Osteoblast (primary cell): Measurements from ENCODE around the gene AQP7. TPM values are rescaled to one million over a fixed set of nuclear protein-coding genes. Genes with fewer than 3 reads are reported as not detected.
"Not testable (repeated sequence)": the region's sequence is repeated elsewhere in the genome, so short reads cannot be mapped to it uniquely, and the experiment has no call there.

Experiments used
- DNase-seq: peaks from one replicate; pipeline ENCODE4 v3.0.0; 2011; ENCODE audit warnings: low spot score, mixed read lengths; ENCODE audit not compliant: insufficient read length; ENCODE audit errors: missing footprints
- H2AFZ ChIP-seq: 2 replicates; pipeline ENCODE4 v1.6.0; 2011; ENCODE audit warnings: mild to moderate bottlenecking, low read length
- H3K27ac ChIP-seq: 2 replicates; pipeline ENCODE4 v1.5.1; 2011; ENCODE audit warnings: mild to moderate bottlenecking, low read depth, low read length, moderate library complexity
- H3K27me3 ChIP-seq: 2 replicates; pipeline ENCODE4 v1.6.0; 2012; ENCODE audit warnings: mild to moderate bottlenecking, control low read depth, inconsistent platforms, low read length, moderate library complexity; ENCODE audit not compliant: insufficient read depth
- H3K36me3 ChIP-seq: 2 replicates; pipeline ENCODE4 v1.5.1; 2011; ENCODE audit warnings: mild to moderate bottlenecking, low read length, control low read depth, moderate library complexity; ENCODE audit not compliant: insufficient read depth
- H3K4me1 ChIP-seq: 2 replicates; pipeline ENCODE4 v1.5.1; 2011; ENCODE audit warnings: mild to moderate bottlenecking, low read length, control low read depth, moderate library complexity; ENCODE audit not compliant: insufficient read depth
- H3K4me2 ChIP-seq: 2 replicates; pipeline ENCODE4 v1.6.0; 2011; ENCODE audit warnings: mild to moderate bottlenecking, low read length; ENCODE audit not compliant: insufficient read depth
- H3K4me3 ChIP-seq: fragments of 200-600 bp; sonication (generic); 3 replicates; pipeline ENCODE4 v1.5.1; 2012; ENCODE audit warnings: mild to moderate bottlenecking, low read length, inconsistent platforms; ENCODE audit not compliant: insufficient read depth
- H3K79me2 ChIP-seq: 2 replicates; pipeline ENCODE4 v1.6.0; 2012; ENCODE audit warnings: mild to moderate bottlenecking, low read length, control low read depth, inconsistent platforms; ENCODE audit not compliant: insufficient read depth
- H3K9me3 ChIP-seq: 2 replicates; pipeline ENCODE4 v1.5.1; 2011; ENCODE audit warnings: low read depth, low read length, control low read depth
- H4K20me1 ChIP-seq: 2 replicates; pipeline ENCODE4 v1.6.0; 2012; ENCODE audit warnings: mild to moderate bottlenecking, low read length, control low read depth; ENCODE audit not compliant: insufficient read depth
- total RNA-seq: library from RNA; depleted of rRNA; stranded (reverse); fragments of >200 nt; gene quantifications from 2 replicates; pipeline ENCODE4 v1.2.3, GENCODE V29; 2012
- TF ChIP-seq, protein P1 (sequence below): IDR thresholded peaks from 2 replicates; pipeline ENCODE4 v1.5.1; 2011; ENCODE audit warnings: mild to moderate bottlenecking, low read depth, low read length, moderate library complexity; ENCODE audit errors: extremely low read depth

Gene AQP7
- total RNA-seq, 1 donor = not detected

DNA sequence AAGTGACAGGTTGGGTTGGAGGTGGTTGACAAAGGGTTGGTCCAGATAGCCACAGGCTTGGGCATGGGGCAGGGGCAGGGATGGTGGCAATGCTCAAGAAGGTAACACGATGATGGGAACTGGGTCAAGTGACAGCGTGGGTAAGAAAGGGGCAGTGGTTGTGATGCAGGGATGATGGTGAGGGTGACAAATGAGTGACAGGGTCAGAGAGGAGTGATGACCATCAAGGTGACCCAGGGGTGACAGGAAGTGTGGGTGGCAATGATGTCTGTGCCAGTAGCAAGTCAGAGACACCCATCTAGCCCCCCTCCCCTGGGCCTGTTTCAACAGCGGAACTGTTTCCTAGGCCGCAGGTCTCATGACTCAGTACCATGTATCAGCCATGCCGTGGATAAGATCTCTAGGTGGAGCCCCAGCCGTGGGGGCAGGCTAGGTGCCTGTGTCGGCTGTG, 24.5 kb upstream of the AQP7 start:
- Histone ChIP-seq H3K79me2 (no peaks in the 10 kb centered on the region), H3K27me3 (no peaks in the 10 kb centered on the region), H3K27ac (no peak overlapping the region), H3K4me2 (no peak overlapping the region), H3K4me1 (peaks cover 3% of the 10 kb centered on the region), H4K20me1 (no peaks in the 10 kb centered on the region), H3K4me3 (no peak overlapping the region), H2AFZ (no peak overlapping the region), H3K36me3 (no peaks in the 10 kb centered on the region), H3K9me3 (no peaks in the 10 kb centered on the region)
- TF ChIP-seq, protein P1, sequence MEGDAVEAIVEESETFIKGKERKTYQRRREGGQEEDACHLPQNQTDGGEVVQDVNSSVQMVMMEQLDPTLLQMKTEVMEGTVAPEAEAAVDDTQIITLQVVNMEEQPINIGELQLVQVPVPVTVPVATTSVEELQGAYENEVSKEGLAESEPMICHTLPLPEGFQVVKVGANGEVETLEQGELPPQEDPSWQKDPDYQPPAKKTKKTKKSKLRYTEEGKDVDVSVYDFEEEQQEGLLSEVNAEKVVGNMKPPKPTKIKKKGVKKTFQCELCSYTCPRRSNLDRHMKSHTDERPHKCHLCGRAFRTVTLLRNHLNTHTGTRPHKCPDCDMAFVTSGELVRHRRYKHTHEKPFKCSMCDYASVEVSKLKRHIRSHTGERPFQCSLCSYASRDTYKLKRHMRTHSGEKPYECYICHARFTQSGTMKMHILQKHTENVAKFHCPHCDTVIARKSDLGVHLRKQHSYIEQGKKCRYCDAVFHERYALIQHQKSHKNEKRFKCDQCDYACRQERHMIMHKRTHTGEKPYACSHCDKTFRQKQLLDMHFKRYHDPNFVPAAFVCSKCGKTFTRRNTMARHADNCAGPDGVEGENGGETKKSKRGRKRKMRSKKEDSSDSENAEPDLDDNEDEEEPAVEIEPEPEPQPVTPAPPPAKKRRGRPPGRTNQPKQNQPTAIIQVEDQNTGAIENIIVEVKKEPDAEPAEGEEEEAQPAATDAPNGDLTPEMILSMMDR = no peak
- no peak for DNase-seq

DNA sequence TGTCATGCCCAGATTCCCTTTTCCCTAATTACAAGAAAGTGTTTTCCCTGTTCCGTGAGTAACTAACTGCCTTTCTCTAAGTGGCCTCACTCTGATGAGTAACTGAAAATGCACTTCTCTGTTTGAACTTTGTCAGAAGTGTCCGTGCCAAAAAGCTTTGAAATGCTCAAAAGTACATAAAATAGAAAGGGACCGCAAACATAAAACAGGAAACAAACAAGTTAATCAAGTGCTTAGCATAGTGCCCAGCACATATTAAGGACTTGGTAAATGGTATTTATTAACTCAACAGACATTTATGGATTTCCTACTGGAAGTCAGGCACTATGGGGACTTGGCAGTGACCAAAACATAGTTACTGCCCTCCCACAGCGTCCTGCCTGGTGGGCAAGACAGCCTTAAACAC, 22.8 kb upstream of the AQP7 start:
- Histone ChIP-seq H3K27ac (no peak overlapping the region), H2AFZ (no peak overlapping the region), H4K20me1 (no peaks in the 10 kb centered on the region), H3K4me2 (no peak overlapping the region), H3K36me3 (no peaks in the 10 kb centered on the region), H3K27me3 (peaks cover 5% of the 10 kb centered on the region), H3K79me2 (no peaks in the 10 kb centered on the region), H3K4me1 (peaks cover 3% of the 10 kb centered on the region), H3K4me3 (no peak overlapping the region), H3K9me3 (no peaks in the 10 kb centered on the region)
- TF ChIP-seq, protein P1 = no peak
- no peak for DNase-seq

DNA sequence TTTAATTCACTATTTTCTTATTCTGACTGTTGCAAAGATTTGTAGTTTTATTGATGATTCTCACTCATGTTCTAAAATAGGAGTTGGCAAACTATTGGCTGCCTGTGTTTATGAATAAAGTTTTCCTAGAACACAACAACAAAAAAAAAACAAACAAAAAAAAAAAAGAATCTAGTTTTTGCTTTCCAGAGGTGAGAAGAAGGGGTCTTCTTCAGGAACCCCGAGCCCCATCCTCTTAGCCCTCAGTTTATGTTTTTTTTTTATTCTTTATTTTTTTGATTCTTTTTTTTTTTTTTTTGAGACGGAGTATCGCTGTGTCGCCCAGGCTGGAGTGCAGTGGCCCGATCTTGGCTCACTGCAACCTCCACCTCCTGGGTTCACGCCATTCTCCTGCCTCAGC, 22.1 kb upstream of the AQP7 start:
- H3K27ac ChIP-seq, H3K36me3 ChIP-seq, H3K4me1 ChIP-seq, H3K4me2 ChIP-seq, H3K27me3 ChIP-seq, H3K4me3 ChIP-seq, H4K20me1 ChIP-seq, H3K79me2 ChIP-seq, H2AFZ ChIP-seq, H3K9me3 ChIP-seq, DNase-seq: not testable (repeated sequence)

DNA sequence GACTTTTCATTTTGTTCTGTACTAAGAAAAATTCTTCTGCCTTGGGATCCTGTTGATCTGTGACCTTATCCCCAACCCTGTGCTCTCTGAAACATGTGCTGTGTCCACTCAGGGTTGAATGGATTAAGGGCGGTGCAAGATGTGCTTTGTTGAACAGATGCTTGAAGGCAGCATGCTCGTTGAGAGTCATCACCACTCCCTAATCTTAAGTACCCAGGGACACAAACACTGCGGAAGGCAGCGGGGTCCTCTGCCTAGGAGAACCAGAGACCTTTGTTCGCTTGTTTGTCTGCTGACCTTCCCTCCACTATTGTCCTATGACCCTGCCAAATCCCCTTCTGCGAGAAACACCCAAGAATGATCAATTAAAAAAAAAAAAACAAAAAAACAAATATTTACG, 21.7 kb upstream of the AQP7 start:
- not testable (repeated sequence) for H3K27me3 ChIP-seq, H3K9me3 ChIP-seq, DNase-seq, H3K4me3 ChIP-seq, H3K36me3 ChIP-seq, H3K27ac ChIP-seq, H3K4me2 ChIP-seq, H3K79me2 ChIP-seq, H4K20me1 ChIP-seq, H3K4me1 ChIP-seq, H2AFZ ChIP-seq

DNA sequence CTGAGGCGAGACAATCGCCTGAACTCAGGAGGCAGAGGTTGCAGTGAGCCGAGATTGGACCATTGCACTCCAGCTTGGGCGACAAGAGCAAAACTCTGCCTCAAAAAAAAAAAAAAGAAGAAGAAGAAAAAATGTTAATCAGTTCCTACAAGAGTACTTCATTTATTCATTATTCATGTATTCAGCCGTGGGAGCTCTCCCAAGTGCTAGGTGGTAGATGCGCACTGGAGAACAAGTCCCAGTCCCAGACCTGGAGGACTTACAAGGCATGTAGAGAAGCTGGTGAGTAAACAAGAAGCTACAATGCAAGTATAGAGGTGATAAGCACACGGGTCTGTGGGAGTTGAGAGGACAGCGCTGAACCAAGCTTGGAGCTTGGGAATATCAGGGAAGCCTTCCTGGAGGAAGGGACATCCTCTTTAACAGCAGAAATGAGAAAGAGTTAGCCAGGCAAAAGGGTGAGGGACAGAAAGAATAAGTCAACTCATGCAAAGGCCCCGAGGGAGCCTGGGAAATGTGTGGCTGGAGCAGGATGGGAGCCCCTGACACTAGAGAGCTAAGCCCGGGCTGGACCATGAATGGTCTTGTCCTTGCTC, 17.4 kb upstream of the AQP7 start:
- H3K27me3 ChIP-seq = peaks cover 7% of the 10 kb centered on the region
- no peak overlapping the region for H3K27ac ChIP-seq
- H3K9me3 ChIP-seq = no peaks in the 10 kb centered on the region
- no peaks in the 10 kb centered on the region for H3K4me1 ChIP-seq
- H4K20me1 ChIP-seq = no peaks in the 10 kb centered on the region
- no peak overlapping the region for H3K4me2 ChIP-seq
- no peak for DNase-seq
- no peaks in the 10 kb centered on the region for H3K79me2 ChIP-seq
- TF ChIP-seq, protein P1 = no peak
- no peak overlapping the region for H2AFZ ChIP-seq
- no peaks in the 10 kb centered on the region for H3K36me3 ChIP-seq
- H3K4me3 ChIP-seq = no peak overlapping the region
